NCI-H2107 (cell line): Measurements from ENCODE around the gene OLFM1.
"Not testable (repeated sequence)": the region's sequence is repeated elsewhere in the genome, so short reads cannot be mapped to it uniquely, and the experiment has no call there.

Experiments used
- DNase-seq: peaks from one replicate; lab custom pipeline; 2025; lab: John Stamatoyannopoulos, UW

The OLFM1 gene

GRCh38 chr9:135134268-135135022, 47.0 kb downstream of the OLFM1 start:
- no peak for DNase-seq

- DNase-seq: no peak
These were observed 47.9 kb downstream of the OLFM1 start for GRCh38 chr9:135135171-135135928.

- DNase-seq: no peak
These were observed 48.5 kb downstream of the OLFM1 start for GRCh38 chr9:135135929-135136315.

GRCh38 chr9:135136481-135136880, 49.0 kb downstream of the OLFM1 start:
- no peak for DNase-seq

- no peak for DNase-seq
These were observed 49.7 kb downstream of the OLFM1 start for GRCh38 chr9:135136991-135137832.

- DNase-seq: no peak
These were observed 50.8 kb downstream of the OLFM1 start for GRCh38 chr9:135138078-135138855.

- no peak for DNase-seq
These were observed 52.0 kb downstream of the OLFM1 start for GRCh38 chr9:135139366-135139959.

- no peak for DNase-seq
These were observed 53.8 kb downstream of the OLFM1 start for GRCh38 chr9:135141183-135141774.

GRCh38 chr9:135144581-135145170, 57.2 kb downstream of the OLFM1 start:
- no peak for DNase-seq

- no peak for DNase-seq
These were observed 57.8 kb downstream of the OLFM1 start for GRCh38 chr9:135145312-135145711.

GRCh38 chr9:135146241-135146640, 58.8 kb downstream of the OLFM1 start:
- DNase-seq: no peak

GRCh38 chr9:135146766-135147473, 59.5 kb downstream of the OLFM1 start:
- DNase-seq: no peak

GRCh38 chr9:135147474-135147805, 60.0 kb downstream of the OLFM1 start:
- DNase-seq: no peak

GRCh38 chr9:135147938-135148337, 60.5 kb downstream of the OLFM1 start:
- DNase-seq: no peak

GRCh38 chr9:135148386-135148785, 60.9 kb downstream of the OLFM1 start:
- no peak for DNase-seq

GRCh38 chr9:135149901-135150300, 62.4 kb downstream of the OLFM1 start:
- not testable (repeated sequence) for DNase-seq

- no peak for DNase-seq
These were observed 63.5 kb downstream of the OLFM1 start for GRCh38 chr9:135150981-135151380.

- no peak for DNase-seq
These were observed 64.5 kb downstream of the OLFM1 start for GRCh38 chr9:135151757-135152613.
